Stimulated activated CD4-positive, alpha-beta T cell treated with anti-CD3 and anti-CD28 coated beads, Interleukin-12 subunit alpha, Interleukin-12 subunit beta, amount 100 ng/mL, for 24 hours (primary cell): ENCODE data around the gene EEFSEC.

Experiments used
- DNase-seq, 2 experiments: peaks; one replicate each; pipeline ENCODE4 v3.0.0-alpha.2; 2020; ENCODE audit warnings: low read depth in 2 of 2

EEFSEC gene

DNA sequence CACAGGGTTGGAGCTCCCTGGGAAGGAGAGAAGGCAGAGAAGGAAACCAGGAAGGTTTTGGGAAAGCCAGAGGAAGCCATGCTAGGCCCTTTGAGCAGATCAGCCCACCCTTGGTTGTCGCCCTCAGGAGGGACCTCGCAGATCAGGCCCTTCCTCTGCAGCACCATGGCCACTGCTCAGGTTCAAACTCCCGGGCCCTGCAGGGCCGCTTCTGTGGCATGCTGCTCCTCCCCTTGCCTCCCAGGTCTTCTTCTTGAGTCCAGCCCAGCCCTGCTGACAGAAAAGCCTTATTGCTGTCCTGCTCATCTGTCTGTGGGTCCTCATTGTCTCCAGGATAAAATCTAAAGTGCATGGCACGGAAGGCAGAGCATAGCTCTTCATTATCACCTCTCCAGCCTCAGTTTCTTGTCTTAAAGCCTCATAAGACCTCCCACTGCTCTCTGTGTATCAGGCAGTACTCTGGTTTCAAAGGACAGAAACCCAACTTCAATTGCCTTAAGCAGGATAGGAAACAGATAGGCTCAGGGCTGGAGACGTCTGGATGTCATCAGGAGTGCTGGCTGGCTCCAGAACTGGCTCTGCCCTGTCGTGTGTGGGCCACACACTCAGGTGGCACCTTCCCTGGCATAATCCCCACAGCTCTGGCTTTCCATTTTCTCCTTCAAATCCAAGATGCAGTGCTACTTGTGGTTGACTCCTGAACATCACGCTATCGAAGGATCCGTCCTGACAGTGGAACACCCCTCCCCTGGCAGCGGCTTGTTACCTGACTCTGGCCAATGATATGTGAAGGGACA, 118.5 kb downstream of the EEFSEC start:
- no peak for DNase-seq

GRCh38 chr3:128273109-128273840, 120.0 kb downstream of the EEFSEC start:
- DNase-seq = no peak

DNA sequence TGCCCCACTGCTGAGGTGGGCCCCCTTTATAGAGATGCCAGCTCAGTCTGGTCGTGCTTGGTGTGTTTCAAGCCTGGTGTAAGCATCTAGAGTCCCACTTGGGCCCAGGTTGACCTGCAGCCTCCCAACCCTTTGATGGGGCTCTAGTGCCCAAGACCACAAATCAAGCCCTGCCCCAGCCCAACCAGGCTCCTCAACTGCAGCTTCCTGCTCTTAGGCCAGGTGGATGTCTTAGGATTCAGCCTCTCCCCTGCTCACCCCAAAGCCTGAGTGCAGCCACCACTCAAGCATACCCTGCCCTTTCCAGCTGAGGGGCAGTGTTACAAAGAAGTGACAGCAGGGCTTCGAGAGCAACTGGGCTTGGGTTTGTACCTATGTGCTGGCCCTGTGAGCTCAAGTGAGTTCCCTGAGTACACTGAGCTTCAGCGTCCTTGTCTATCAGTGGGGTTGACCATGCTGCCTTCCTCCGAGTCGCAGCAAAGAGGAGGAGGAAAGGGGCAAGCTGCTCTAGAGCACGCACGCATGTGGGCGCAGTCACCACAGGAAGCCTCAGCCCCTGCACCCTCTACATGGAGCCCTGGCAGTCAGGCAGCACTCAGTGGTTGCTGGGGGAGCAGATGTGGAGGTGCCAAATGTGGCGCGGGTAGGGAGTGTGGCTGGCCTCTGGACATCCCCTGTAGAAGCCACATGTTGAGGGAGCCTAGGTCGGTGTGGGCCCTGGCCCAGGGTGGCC, 120.7 kb downstream of the EEFSEC start:
- no peak for DNase-seq

DNA sequence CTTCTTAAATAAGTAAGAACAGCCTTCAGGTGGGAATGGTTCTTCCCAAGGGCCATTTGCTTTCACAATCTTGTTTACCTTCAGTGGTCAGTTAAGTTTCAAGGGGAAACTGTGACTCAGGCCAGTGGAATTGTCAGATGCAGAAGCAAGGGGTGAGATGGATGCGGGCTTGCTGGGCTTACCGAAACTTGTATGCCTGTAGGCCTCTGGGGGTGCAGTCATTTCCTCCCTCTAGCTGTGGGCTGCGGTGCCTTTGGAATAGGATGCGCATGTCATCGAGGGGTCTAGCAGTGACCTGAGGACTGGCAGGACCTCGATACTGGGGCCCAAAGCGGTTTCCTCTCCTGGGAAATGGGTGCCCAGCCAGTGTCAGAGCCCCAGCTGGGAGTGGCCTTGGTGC, 121.6 kb downstream of the EEFSEC start:
- no peak for DNase-seq

GRCh38 chr3:128275316-128276145, 122.2 kb downstream of the EEFSEC start:
- no peak for DNase-seq

DNA sequence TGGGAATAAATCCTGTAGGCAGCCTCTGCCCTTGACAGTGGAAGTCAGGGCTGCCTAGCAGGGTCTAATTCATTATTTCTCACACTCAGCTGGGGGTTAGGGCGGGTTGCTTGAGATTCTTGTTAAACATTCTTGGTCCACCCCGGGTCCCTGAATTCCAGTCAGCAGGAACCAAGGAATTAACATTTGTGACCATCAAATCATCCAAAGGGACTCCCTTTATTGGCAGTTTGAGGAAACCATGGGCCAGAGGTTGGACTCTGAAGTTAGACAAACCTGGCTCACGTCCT, 122.8 kb downstream of the EEFSEC start:
- no peak for DNase-seq

GRCh38 chr3:128276577-128277183, 123.4 kb downstream of the EEFSEC start:
- no peak for DNase-seq

- DNase-seq = no peak
Observed at GRCh38 chr3:128277378-128278069, 124.2 kb downstream of the EEFSEC start.

GRCh38 chr3:128278130-128278529, 124.8 kb downstream of the EEFSEC start:
- DNase-seq = no peak

DNA sequence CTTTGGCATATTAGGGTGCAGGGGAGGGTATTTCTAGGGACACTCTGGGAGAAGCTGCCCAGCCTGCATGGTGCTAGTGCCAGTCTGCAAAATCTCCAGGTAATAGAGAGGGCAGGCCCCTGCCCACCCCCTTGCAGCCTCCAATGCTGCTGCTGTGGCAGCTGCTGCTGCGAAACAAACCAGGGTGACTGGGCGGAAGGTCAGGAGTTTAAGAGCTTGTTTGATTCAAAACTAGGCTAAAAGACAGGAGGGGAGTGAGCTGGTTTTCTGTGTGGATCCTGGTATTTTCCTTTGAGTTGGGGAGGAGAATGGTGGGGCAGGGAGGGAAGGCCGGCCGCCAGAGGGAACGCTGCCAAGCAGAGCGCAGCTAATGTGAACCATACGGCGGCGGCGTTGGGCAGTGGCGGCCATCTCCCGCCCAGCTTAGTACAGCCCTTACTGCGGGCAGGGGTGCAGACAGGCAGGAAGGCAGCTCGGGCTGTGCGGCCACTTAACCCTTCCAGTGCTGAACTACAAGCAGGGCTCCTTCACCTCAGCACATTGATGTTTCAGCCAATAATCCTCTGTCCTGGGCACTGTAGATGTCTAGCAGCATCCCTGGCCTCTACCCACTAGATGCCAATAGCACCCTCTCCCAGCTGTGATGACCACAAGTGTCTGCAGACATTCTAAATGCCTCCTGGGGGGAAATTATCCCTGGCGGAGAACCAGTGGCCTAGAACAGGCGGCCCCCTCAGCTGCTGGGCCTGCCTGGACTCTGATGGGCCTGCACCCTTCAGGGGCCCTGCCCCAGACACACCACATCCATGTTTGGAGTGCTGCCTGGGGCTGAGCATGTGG, 125.7 kb downstream of the EEFSEC start:
- DNase-seq = no peak

- DNase-seq = no peak
Observed at GRCh38 chr3:128279601-128279880, 126.3 kb downstream of the EEFSEC start.

- no peak for DNase-seq
Observed at GRCh38 chr3:128280481-128281052, 127.3 kb downstream of the EEFSEC start.

DNA sequence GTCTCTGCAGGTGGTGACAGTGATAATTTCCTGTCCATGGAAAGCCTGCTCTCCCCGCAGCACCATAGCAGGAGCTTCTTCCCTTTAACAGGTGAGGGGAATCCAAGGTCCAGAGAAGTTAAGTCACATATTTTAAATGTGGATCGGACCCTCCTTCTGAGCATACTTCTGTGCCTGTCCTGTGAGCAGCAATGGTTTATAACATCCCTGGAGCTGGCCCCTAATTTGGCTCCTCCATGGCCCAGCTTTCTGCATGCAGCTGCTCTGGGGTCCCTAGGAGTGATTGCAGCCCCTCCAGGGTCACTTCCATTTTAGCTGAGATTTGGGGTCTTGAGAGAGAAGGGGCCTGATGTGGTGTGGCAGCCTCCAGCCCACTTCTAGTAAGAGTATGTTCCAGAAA, 127.8 kb downstream of the EEFSEC start:
- no peak for DNase-seq

DNA sequence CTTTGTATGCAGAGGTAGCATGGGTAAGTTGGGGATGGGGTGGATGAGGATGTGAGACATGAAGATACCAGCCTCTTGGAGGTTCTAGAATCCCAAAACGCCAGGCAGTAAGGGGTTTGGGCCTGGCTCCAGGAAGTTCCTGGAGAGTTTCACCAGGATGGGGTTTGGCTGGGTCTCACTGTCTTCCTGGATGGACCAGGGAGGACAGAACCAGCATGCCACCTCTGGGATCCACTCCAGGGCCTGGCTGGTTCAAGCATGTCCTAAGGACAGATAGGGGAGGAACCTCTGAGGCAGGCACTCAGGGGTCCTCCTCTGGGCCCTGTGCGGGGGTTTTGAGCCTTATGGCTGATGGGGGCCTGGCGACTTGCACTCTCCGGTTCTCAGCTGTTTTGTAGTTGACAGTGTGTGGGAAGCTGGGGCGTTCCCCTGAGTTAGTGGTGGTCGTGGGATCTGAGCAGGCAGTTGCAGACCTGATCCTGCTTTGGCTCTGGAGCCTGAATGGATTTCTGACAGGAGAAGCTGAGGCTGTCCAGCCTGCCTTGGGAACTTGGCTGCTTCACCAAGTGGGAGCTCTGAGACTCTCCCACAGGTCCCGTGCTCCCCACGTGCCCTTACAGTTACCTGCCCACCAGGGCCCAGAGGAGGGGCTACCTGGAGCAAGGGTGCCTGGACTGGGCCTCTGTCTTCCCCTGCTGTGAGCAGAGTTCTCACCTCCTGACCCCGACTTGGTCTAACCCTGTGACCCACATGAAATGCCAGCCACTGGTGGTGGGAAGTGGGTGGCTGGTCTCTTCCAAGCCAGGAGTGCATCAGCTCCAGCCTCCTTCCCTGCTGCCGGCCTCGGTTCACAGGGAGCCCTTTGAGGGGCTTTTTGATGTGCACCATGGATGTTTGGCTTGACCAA, 128.4 kb downstream of the EEFSEC start:
- no peak for DNase-seq

DNA sequence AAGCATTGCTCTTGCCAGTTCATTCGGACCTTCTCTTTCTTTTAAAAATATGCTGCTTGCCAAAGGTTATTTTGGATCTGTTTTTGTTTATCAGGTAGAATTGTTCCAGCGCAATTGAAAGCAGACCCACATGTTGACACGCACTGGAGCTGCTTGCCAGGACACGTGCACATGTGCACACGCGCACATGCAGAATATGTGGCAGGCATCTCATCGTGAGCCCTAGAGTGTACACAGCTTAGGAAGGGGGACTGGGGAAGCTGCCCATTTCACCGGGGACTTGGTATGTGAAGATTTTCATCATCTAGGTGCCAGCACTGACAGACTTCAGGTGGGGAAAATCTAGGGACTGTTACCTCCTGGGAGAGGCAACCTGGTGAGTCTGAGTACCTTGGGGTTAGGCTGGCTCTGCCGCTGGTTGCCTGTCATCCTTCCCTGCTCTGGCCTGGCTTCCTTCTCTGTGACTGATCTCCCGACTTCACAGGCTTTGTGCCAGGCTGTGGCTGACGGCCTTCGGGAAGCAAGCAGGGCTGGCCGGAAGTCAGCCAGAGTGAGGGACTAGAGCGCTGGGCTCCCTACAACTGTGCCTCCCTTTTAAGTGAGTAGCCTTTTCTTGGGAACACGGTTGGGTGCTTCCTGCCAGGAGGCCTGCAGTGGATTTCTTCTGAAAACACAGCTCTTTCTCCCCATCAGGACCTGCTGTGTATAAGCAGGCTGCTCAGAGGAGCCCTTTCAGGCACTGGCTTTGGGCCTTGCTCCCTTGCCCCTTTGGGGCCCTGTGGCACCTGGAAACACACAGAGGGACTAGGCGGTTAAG, 129.3 kb downstream of the EEFSEC start:
- no peak for DNase-seq

DNA sequence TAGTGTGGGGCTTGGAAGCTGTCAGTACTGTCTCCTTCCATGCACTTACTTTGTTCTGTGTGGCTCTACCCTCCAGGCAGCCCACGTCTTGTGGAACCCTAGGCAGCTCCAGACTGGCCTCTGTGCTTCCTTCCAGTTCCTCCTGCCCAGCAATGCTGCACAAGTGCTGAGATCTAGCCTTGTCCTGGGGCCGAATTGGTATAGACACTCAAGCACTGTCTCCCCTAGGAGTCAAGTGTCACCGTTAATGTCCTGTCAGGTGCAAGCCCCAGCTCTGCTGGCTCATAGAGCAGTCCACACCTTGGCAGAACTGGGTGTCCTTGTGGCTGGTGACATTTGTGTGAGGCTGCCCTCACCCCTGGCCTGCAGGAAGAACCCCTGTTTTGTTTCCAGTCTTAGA, 130.1 kb downstream of the EEFSEC start:
- no peak for DNase-seq

- DNase-seq = no peak
Observed at GRCh38 chr3:128285042-128285966, 132.0 kb downstream of the EEFSEC start.
